RPMI8226 (cell line): Measurements from ENCODE around the gene CABP7.
A peak's percentile ranks its signal among the peaks of the same experiment; 100 is the strongest.

Experiments
- DNase-seq: peaks from one replicate; pipeline ENCODE4 v3.0.0-alpha.2; 2015

The CABP7 gene

DNA sequence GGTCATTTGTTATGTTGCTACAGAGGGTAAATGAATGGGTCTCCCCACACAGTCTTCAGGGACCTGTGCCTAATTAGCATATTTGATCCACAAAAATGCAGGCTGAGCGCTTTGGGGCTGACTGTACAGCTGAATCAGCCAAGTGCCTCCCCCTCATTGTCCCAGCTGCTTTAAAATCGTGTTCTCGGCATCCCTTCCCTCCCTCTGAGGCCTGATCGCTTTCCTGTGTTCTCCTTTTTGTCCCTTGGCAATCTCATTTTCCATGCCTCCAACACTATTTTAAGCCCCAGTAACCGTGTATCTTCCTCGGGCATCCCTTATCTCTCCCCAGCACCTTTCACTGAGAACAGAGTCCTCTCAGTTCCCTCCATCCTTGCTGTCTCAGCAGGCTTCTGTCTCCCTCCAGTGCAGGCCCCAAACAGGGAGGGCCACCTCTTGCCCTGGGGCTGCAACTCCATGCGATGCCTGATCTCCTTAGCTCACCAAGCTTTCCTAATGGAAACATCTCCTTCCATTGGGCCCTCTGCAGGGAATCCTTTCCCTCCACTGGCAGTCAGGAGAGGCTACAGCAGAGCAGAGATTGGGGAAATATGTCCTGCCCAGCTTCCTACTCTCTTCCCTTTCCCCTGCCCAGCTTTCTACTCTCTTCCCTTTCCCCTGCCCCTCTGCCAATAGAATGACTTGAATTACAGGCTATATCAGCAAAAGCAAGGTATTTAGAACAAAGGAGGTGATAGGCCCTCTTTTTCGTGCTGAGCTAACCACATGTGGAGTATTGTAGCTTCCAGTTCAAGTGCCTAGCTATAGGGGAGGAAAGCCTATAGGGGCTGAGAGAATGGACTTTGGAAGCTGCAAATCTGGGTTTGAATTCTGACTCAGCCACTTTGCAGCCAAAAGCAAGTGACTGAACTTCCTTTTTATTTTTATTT is 61.2 kb downstream of the CABP7 start:
- DNase-seq, result peak; percentile 17
